ENCODE data around the gene ASXL1.

ASXL1 gene

DNA sequence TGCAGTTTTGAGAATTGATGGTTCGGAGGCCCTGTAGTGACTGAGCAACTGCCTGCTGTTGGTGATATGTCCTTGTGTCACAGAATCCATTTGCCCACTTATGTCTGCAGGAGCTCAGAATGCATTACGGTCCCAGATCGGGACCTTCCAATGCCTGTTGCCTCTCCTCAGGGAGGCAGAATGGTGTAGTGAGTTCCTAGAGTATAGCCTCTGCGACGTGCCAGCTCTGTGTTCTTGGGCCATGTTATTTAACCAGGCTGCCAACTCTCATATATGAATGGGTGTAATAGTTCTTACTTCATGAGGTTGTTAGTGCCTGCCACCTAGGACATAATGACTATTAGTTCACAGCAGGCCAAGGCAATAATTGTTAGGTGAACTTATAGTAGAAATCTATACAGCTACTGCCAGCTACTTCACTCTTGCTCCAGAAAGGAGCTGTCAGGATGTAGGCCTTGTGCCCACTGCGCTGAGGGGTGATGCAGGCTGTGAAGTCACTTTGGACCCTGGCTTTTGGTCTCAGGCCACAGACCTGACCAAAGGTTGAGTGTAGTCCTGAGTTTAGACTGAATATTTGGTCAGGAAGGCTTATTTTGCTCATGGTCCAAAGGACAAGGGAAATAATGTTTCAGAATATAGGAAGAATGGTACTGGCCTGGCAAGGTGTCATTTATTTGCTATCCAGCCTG, 82.1 kb downstream of the ASXL1 start:
- no peak for DNase-seq (ENCODE audit: low read depth)

DNA sequence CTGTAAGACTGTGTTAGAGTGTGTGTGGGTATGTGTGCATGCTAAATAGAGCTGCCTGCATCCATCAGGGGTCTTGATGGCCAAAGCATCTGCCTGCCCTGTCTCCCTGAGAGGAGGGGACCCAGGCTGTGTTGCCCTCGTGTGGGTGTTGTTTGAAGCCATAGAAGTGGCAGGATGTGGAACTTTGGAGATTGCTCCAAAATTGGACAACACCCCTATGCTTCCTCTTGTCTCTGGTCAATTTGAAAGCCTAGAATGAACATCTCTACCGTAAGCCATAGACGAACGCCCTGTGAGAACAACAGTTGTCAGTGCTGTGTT, 82.6 kb downstream of the ASXL1 start:
- no peak for DNase-seq (ENCODE audit: low read depth)

DNA sequence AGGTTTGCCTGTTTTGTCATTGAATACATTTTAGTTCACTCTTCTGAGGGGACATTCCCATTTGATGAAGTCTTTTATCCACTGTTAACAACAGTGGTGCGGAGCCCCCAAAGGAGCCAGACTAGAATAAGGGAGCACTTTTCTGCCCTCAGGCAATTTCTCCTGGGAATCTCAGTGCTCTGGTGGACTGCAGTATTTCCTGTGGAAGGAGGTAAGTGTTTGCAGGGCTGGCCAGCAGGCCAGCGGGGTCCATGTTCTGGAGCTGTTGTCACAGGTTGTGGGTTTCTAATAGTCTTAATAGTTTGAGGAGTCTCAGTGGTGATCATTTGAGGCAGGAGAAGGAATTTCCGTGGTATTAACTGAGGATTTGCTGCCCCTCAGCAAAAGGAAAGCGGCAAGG, 83.5 kb downstream of the ASXL1 start:
- no peak for DNase-seq (ENCODE audit: low read depth)

DNA sequence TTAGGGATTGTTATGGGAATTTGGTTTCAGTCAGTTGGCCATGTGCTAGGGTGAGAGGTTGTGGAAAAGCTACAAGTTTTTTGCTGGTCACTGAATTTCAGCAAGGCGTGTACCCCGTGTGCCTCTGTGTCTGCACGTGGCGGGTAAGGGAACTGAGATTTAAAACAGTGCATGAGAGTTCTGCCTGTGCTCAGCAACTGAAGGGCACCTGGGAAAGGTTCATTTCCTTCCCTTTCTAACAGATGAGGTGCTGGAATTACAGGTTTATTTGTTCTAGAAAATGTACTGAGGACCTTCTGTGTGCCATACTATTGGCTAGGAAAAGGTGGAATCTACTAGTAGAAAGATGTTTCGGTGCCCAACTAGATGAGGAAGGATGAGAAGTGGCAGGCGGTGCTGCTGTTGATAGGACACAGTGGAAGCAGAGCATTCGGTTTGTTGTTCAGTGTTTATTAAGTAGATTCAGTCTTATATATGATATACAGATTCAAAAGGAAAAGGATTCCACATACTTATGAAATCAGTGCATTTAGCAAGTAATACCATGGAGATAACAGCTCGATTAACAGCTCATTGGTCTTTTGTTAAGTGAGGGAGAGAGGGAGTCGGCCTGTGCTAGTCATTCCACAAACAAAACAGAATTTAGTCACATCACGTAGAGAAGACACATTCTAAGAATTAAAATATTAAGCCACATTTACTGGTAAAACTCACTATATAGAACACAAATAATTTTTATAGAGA, 84.7 kb downstream of the ASXL1 start:
- DNase-seq (ENCODE audit: low read depth), result no peak

DNA sequence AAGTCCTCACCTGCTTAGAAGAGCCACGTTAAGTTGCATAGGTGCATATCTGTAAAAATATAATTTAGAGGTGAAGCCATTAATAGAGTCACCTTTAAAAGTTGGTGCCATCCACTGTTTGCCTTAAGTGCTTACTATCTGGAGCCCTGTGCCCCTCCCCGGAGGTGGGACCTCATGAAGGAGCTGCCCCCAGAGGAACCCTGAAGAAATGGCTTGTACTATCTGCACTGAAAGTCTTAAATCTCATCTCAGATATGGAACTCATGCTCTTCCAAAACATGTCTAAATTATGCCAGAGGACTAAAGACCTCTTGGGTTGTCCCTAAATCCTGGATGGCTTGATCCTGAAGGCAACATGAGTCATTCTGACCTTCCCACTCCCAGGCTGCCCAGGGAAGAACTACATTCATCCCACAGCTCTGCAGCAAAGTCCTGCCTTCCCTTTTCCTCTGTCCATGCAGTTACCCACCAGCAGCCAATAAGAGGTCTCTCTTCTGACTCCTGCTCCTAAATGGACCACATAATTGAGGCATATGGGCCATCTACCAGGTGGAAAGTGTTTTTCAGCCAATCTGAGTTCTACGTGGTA, 85.3 kb downstream of the ASXL1 start:
- DNase-seq (ENCODE audit: low read depth), result no peak

DNA sequence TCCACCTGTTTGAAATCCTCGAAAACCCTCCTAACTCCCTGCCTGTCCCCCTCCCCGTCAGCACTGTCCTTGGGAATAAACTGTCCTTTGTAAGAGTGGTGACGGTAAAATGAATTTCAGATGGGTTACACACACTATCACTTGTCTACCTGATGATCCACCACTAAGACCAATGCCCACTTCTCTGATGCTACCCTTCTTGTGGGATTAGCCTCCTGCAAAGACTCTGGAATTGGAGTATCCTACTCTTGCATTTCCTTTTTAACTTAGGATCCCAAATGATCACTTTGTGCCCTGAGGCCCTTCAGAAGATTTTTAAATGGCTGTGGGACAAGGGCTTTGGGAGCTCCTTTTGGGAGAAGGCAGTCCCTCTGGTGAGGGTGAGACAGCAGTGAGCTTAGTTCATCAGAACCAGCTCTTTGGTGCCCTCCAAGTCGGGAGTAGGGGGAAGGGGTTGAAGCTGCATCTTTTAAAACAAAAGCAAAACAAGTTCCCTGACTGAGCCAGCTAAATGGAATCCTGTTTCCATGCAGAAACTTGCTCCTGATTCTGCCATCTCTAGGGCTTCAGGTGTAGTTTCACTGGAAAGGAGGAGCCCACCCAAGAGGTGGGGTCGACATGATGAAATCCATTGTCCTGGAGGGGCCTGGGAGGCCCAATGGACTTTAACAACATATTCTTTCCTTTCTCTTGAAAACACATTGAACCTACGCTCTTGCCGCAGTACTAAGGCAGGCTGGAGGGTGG, 86.5 kb downstream of the ASXL1 start:
- DNase-seq (ENCODE audit: low read depth), result no peak

DNA sequence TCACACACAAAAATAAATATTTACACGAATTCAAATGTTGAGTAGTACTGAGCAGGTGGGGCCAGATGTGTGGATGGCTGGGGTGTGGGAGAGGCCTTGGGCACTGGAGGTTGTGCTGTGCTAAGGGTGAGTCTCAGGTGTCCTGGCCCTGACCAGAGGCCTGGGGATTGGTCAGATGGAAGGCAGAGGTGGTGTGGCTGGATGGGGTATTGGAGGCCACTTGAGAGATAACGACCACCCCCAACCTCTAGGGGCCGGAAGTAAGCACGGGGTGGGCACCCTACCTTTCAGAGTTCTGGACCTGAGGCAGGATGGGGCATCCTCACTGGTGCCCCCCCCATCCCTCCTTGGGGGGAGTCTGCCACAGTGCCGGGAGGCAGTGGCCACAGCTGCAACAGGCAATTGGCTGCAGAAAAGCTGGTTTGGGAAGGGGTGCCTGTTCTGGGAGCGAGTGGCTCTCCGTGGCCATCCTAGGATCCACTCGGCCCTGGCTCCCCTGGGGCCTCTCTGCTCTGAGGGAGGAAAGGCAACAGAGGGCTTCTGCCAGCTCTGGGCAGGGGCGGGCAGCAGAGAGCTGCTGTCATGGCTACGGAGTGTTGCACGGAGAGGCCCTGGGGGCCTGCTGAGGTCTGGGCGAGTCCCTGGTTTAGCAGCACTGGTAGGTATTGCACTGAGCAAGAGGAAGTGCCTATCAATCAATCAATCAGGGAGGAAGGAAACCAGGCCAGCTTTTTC, 87.6 kb downstream of the ASXL1 start:
- DNase-seq (ENCODE audit: low read depth), result no peak

DNA sequence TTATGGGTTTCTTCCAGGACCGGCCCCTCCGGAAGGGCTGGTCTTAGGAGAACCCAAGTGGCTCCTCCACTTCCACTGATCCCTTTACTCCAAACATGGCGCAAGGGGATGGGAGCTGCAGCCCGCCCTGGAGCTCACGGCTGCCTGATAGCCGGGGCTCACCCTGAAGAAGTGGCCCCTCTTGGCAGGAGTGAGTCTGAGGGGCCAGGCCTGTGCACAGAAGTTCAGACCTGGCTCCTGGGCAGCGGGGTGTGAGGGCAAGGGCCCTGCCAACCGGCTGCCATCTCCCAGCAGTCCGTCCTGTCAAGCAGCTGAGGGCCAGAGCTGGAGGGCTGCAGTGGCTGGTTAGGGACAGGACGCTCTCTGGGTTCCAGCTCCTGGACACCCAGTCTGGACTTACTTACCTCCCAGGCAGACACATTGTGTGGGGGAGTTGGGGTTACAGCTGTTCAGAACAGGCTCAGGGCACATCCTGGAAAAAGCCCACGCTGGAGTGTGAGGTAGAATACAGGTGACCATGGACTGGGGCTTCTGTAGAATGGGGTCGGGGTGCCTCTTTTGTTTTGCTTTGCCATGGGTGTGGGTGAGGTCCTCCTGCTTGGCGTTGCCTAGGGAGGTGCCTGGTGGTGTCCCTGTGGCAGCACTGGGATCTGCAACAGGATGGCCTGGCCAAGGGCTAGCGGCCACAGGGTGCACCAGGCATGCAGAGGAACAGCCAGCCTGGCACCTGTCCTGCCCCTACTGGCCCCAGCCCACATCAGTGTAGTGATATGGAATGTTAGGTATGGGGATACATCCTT, 88.4 kb downstream of the ASXL1 start:
- DNase-seq (ENCODE audit: low read depth), result no peak

DNA sequence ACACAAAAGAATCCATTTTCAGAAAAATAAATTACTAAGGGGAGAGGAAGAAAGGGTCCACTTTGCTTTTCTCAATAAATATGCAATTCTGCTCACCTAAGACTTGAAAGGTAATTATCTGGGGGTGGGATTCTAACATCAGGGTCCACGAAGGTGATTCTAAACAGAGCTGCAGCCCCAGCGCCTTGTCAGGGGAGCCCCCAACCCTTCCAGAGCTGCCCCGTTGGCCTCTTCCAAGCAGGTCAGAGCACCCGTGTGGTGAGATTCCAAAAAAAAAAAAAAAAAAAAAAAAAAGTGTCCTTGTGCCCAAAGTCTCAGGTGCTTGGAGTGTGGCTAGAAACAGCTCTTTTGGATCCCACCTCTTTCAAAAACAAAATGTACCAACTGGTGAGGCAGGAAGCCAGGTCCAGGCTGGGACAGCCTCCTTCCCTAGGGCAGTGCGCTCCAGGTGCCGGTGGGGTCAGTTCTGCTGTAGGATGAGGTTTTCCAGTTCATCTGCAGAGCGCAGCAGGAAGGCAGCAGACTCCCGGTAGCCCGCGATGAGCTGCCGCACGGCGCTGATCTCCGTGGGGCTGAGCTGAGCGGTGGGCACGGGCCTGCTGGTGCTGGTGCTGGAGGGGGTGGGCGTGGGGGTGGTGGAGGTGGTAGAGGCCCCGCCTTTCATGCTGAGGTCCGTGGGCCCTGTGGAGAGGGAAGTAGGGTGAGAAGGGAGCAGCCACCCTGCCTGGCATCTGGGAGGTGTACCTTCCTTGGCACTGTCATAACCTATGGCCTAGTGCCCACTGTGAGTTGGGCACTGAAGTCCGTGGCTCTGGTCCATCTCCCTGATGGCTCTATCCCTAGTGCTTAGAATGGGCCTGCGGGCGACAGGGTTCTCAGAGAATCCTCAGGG, 89.3 kb downstream of the ASXL1 start:
- no peak for DNase-seq (ENCODE audit: low read depth)

DNA sequence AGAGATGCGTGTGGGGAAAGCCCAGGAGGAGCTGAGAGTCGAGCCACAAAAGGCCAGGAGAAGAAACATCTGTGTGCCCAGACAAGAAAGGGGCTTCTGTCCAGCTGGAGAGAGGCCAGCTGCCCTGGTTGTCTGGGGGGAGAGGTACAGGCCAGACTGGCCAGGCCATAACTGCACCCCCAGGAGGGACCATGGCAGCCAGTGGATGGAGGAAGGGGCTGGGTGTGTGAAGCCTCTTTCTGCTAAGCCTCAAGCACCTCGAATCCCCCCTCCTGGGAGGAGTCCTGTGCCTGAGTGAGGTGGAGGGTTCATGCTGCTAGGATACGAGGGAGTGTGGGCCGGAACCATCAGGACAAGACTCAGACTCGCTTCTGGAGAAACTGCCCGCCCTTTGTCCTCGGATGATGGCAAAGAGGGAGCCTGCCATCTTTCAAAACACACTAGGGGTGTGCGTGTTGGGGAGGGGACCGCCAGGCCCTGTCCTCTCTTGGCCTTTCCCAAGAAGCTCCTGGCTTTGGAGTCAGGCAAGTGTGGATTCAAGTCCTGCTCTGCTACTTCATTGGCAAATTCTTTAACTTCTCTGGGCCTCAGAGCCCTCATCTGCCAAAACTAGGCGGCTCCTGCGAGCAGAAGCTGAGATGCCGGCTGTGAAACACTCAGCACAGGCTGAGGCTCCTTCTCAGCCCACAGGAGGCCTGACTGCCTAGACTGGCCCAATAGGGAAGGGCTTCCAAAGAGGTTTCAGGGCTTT, 90.3 kb downstream of the ASXL1 start:
- no peak for DNase-seq (ENCODE audit: low read depth)

DNA sequence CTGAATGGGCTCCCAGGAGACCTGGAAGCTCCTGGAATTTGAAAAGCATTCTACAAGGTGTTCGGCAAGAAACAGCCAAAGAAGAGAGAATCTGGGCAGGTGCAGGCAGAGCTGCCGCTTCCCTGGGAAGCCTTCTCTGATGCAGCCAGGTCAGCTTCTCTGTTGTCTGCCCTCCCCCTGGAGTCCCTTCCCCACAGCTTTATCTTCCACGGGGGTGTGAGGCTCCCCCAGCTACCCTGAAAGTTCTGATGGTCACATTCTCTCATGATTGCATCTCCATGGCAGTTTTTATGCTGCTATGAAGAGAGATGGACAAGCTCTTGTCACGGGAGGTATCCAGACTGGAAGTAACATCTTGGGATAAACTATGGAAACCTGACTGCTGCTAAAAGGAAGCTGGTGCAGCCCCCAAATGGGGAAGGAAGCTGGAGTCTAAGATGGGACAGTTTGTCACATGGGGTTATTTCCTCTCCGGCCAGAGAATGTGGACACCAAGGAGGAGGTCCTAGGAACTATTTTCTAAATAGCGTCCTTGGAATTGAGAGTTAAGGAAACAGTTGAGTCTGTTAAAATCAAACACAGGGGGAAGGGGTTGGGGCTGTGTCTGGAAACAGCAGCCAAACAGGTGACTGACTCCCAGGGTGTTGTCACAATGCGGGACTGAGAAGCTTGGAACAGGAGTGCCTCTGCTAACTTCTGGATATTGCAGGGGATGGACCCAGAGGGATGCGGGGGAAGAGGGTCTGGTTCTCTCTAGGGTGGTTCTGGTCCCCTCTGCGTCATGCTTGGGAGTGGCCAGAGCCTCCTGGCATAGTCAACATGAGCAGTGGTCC, 91.1 kb downstream of the ASXL1 start:
- no peak for DNase-seq (ENCODE audit: low read depth)

DNA sequence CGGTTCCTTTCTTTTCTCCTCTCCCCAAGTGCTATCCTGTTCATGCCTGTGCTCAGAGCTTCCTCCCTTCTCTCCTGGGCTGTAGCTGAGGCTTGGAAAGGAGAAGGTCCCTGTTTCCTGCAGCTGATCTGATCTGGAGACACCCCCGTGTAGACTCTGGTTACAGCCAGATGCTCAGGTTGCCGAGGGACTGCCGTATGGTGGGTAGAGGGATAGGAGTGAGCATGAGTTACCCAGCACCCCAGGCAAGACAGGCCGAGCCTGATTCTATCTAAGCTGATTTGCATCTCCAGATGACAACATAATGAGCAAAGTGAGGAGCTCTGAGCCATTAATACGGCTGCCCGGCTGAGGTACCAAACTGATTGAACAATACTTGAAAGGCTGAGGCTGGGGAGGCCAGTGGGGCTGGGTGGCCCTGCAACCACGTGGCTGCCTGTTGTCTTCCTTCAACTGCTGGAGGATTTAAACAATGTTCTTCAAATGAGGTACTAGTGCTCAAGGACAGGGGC, 91.8 kb downstream of the ASXL1 start:
- no peak for DNase-seq (ENCODE audit: low read depth)

DNA sequence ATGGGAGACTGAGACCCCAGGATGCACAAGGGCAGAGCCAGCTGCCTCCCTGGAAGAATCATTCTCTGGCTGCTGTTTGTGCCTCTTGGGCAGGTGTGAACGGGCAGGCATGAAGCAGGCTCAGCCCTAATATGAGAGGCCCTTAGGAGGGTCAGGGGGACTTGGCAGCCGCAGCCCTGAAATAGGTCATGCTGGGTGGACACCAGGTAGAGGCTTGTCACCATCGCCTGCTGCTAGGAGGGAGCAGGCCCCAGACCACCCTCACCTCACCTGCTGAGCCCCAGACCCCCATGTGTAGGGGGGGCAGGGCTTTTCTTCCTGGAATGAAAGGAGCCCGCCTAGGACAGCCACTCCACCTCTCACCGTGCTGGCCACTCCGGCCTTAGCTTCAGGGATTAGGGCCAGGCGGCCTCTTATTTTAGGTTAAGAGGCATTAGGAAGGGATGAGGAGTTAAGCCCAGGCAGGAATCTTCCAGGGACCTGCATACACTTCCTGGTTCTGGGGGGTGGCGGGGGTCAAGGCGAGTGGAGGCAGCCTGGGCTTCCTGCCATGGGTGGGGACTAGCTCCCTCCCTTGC, 92.4 kb downstream of the ASXL1 start:
- no peak for DNase-seq (ENCODE audit: low read depth)

DNA sequence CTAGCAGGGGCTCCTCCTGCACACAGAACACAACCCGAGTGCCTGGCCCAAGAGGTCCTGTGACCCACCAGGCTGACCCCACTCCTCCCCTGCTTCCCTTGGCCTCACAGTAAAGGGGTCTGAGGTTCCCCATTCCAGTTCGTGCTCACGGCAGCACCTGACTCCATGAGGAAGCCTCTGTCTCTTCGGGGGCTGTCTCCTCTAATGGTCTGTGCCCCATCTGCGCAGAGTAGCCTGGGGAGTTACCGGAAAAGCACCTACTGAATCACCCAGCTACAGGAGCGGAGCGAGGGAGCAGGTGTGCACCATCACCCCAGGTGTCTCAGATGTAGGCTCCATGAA, 93.2 kb downstream of the ASXL1 start:
- no peak for DNase-seq (ENCODE audit: low read depth)

DNA sequence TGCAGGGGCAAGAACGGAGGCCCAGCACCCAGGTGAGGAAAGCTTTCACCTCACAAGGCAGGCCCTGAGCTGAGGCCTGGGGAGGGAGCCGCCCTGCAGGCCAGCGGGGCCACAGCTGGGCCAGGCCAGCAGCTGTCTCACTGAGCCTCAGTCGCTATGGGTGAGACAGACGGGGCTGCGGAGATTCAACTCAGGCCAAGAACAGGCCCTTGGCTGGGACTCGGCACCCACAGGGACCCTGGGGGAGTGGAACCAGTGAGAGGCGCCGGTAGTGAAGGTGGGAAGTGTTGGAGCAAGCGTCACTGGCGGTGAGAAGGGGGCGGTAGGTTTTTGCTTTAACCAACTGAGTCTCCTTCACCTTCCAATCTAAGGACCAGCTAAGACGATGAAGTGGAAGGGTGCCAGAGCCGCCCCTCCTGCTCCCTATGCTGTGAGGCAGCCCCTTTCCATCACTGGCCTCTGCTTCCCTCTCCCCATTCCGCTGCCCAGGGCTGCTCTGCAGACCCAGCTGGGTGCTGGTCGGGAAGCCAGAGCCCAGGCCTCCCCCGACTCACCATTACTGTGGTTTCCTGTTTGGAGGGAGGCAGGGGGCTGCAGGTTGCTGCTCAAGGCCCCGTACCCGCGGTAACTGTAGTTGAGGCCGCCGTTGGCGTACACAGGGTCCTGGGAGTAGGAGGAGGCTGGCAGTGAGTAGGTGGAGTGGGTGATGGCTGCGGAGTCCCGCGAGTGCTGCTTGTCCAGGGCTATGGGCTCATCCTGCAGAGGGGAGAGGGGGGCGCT, 93.7 kb downstream of the ASXL1 start:
- no peak for DNase-seq (ENCODE audit: low read depth)

DNA sequence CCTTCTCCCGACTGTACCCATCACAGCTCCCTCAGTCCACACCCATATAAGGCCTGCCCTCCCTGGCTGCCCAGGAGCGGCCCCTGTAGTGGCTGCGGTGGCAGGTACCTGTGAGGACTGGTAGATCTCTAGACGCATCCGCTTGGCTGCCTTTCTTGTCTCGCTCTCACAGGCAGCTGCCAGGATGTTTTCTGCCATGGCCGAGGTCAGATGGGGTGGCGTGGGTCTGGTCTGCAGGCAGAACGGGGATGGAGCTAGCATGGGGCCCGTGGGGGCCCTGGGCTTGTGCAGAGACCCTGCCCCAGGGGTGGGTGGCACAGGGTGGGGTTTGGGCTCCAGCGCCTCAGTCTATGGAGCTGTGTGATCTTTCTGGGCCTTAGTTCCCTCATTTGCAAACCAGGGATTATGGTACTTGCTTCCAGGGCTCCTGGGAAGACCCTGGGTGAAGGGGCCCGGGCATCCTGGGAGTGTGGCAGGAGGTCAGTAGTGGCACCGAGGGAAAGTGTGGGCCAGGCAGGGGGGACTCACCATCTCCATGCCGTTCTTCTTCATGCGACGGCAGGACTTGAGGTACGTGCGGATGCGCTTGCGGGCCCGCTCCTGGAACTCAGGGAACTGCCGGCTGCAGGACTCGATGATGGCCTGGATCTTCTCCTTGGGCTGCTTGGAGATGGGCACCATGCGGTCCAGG, 94.8 kb downstream of the ASXL1 start:
- no peak for DNase-seq (ENCODE audit: low read depth)

Measured in fibroblast of gingiva (primary cell).